HL-60 (cell line): ENCODE measurements around the gene MPZ.

ENCODE experiments used
- DNase-seq, 2 experiments: peaks; one replicate each; pipeline ENCODE4 v3.0.0-alpha.2; 2010 to 2020; ENCODE audit warnings: low read depth in 1 of 2, low spot score in 1 of 2
- H3K27ac ChIP-seq: fragments of 250-450 bp; sonication (Bioruptor Pico); replicated peaks from 2 replicates; pipeline ENCODE4 v1.5.1; 2020; ENCODE audit warnings: mild to moderate bottlenecking, moderate library complexity
- H3K27me3 ChIP-seq: fragments of 250-450 bp; sonication (Bioruptor Pico); 2 replicates; pipeline ENCODE4 v1.5.1; 2021; ENCODE audit warnings: mild to moderate bottlenecking, moderate library complexity; ENCODE audit not compliant: insufficient read depth, poor library complexity, severe bottlenecking
- H3K4me3 ChIP-seq: replicated peaks from 2 replicates; pipeline ENCODE4 v1.5.1; 2011; ENCODE audit warnings: mild to moderate bottlenecking, control low read depth, low read length; ENCODE audit not compliant: insufficient read depth
- CTCF ChIP-seq: IDR thresholded peaks from one replicate; pipeline ENCODE4 v1.5.1; 2011; ENCODE audit warnings: low read length, control low read depth, inconsistent platforms; ENCODE audit not compliant: insufficient read depth
- GABPA ChIP-seq: IDR thresholded peaks from 2 replicates; pipeline ENCODE4 v1.6.1; 2012; ENCODE audit warnings: low read depth
- POLR2AphosphoS5 ChIP-seq: IDR thresholded peaks from 2 replicates; pipeline ENCODE4 v1.6.1; 2012; ENCODE audit warnings: low read depth
- REST ChIP-seq: IDR thresholded peaks from 2 replicates; pipeline ENCODE4 v1.6.1; 2012; ENCODE audit warnings: low read depth; ENCODE audit not compliant: insufficient replicate concordance
- SPI1 ChIP-seq: IDR thresholded peaks from 2 replicates; pipeline ENCODE4 v1.6.1; 2012; ENCODE audit warnings: low read depth, mild to moderate bottlenecking, borderline replicate concordance

The MPZ gene

GRCh38 chr1:161351482-161351881 is 41.7 kb upstream of the MPZ start:
- peak in 1 of 2 experiments; percentile 16 for DNase-seq
- H3K4me3 ChIP-seq = no peak overlapping the region
- TF ChIP-seq SPI1 (no peak), GABPA (no peak), POLR2AphosphoS5 (no peak), REST (no peak), CTCF (no peak)
- H3K27me3 ChIP-seq = no peaks in the 10 kb centered on the region
- H3K27ac ChIP-seq = no peak overlapping the region

GRCh38 chr1:161350671-161351070 is 40.9 kb upstream of the MPZ start:
- TF ChIP-seq GABPA = no peak
- TF ChIP-seq REST = no peak
- TF ChIP-seq POLR2AphosphoS5 = no peak
- TF ChIP-seq CTCF = no peak
- TF ChIP-seq SPI1 = no peak
- H3K27ac ChIP-seq = no peak overlapping the region
- no peaks in the 10 kb centered on the region for H3K27me3 ChIP-seq
- H3K4me3 ChIP-seq = no peak overlapping the region
- DNase-seq = no peak

- no peak for DNase-seq
- no peak for TF ChIP-seq REST
- no peak for TF ChIP-seq SPI1
- no peak for TF ChIP-seq CTCF
- no peak for TF ChIP-seq POLR2AphosphoS5
- no peak for TF ChIP-seq GABPA
- no peak overlapping the region for H3K27ac ChIP-seq
- no peaks in the 10 kb centered on the region for H3K27me3 ChIP-seq
- H3K4me3 ChIP-seq = no peak overlapping the region
Observed at GRCh38 chr1:161342821-161343220, 33.1 kb upstream of the MPZ start.
